HG03354 (cell line): ENCODE measurements around the gene CENATAC.
A peak's percentile ranks its signal among the peaks of the same experiment; 100 is the strongest.
"Not testable (repeated sequence)": the region's sequence is repeated elsewhere in the genome, so short reads cannot be mapped to it uniquely, and the experiment has no call there.

ENCODE experiments used
- ATAC-seq: cut with Tn5 transposase; IDR thresholded peaks from one replicate; pipeline ENCODE4 v1.9.1; 2021; ENCODE audit warnings: mild to moderate bottlenecking; ENCODE audit not compliant: unreplicated experiment, poor library complexity, severe bottlenecking

CENATAC gene

GRCh38 chr11:119048644-119049043, 50.7 kb downstream of the CENATAC start:
- no peak for ATAC-seq

GRCh38 chr11:119049081-119049480, 51.1 kb downstream of the CENATAC start:
- no peak for ATAC-seq

- ATAC-seq, result no peak
Measured at GRCh38 chr11:119051440-119052162, 53.7 kb downstream of the CENATAC start.

- ATAC-seq, result no peak
Measured at GRCh38 chr11:119052163-119052814, 54.4 kb downstream of the CENATAC start.

- ATAC-seq, result no peak
Measured at GRCh38 chr11:119054418-119054817, 56.5 kb downstream of the CENATAC start.

- ATAC-seq, result no peak
Measured at GRCh38 chr11:119055901-119056300, 58.0 kb downstream of the CENATAC start.

- peak; percentile 19 for ATAC-seq
Measured at GRCh38 chr11:119056421-119056999, 58.6 kb downstream of the CENATAC start.

- ATAC-seq, result peak; percentile 92
Measured at GRCh38 chr11:119057000-119057769, 59.2 kb downstream of the CENATAC start, which contains the start of gene HYOU1. HYOU1 (minus strand) TSS chr11:119057205; CDS start chr11:119056160, 1,045 bp downstream.

- ATAC-seq, result not testable (repeated sequence)
Measured at GRCh38 chr11:119059128-119059527, 61.2 kb downstream of the CENATAC start.

GRCh38 chr11:119061256-119061655, 63.3 kb downstream of the CENATAC start:
- ATAC-seq, result no peak

GRCh38 chr11:119062779-119063178, 64.8 kb downstream of the CENATAC start:
- ATAC-seq, result no peak

GRCh38 chr11:119065369-119065768, 67.4 kb downstream of the CENATAC start:
- ATAC-seq, result no peak
